HL-60 (cell line): ENCODE measurements around the gene TRABD.
A peak's percentile ranks its signal among the peaks of the same experiment; 100 is the strongest.

Source experiments
- DNase-seq, 2 experiments: peaks; one replicate each; pipeline ENCODE4 v3.0.0-alpha.2; 2010 to 2020; ENCODE audit warnings: low read depth in 1 of 2, low spot score in 1 of 2
- H3K27ac ChIP-seq: fragments of 250-450 bp; sonication (Bioruptor Pico); replicated peaks from 2 replicates; pipeline ENCODE4 v1.5.1; 2020; ENCODE audit warnings: mild to moderate bottlenecking, moderate library complexity
- H3K27me3 ChIP-seq: fragments of 250-450 bp; sonication (Bioruptor Pico); 2 replicates; pipeline ENCODE4 v1.5.1; 2021; ENCODE audit warnings: mild to moderate bottlenecking, moderate library complexity; ENCODE audit not compliant: insufficient read depth, poor library complexity, severe bottlenecking
- H3K4me3 ChIP-seq: replicated peaks from 2 replicates; pipeline ENCODE4 v1.5.1; 2011; ENCODE audit warnings: mild to moderate bottlenecking, control low read depth, low read length; ENCODE audit not compliant: insufficient read depth
- GABPA ChIP-seq: IDR thresholded peaks from 2 replicates; pipeline ENCODE4 v1.6.1; 2012; ENCODE audit warnings: low read depth
- POLR2AphosphoS5 ChIP-seq: IDR thresholded peaks from 2 replicates; pipeline ENCODE4 v1.6.1; 2012; ENCODE audit warnings: low read depth
- SPI1 ChIP-seq: IDR thresholded peaks from 2 replicates; pipeline ENCODE4 v1.6.1; 2012; ENCODE audit warnings: low read depth, mild to moderate bottlenecking, borderline replicate concordance
- TF ChIP-seq, protein P1 (sequence below): IDR thresholded peaks from 2 replicates; pipeline ENCODE4 v1.6.1; 2012; ENCODE audit warnings: low read depth; ENCODE audit not compliant: insufficient replicate concordance
- TF ChIP-seq, protein P2 (sequence below): IDR thresholded peaks from one replicate; pipeline ENCODE4 v1.5.1; 2011; ENCODE audit warnings: low read length, control low read depth, inconsistent platforms; ENCODE audit not compliant: insufficient read depth

Gene TRABD

DNA sequence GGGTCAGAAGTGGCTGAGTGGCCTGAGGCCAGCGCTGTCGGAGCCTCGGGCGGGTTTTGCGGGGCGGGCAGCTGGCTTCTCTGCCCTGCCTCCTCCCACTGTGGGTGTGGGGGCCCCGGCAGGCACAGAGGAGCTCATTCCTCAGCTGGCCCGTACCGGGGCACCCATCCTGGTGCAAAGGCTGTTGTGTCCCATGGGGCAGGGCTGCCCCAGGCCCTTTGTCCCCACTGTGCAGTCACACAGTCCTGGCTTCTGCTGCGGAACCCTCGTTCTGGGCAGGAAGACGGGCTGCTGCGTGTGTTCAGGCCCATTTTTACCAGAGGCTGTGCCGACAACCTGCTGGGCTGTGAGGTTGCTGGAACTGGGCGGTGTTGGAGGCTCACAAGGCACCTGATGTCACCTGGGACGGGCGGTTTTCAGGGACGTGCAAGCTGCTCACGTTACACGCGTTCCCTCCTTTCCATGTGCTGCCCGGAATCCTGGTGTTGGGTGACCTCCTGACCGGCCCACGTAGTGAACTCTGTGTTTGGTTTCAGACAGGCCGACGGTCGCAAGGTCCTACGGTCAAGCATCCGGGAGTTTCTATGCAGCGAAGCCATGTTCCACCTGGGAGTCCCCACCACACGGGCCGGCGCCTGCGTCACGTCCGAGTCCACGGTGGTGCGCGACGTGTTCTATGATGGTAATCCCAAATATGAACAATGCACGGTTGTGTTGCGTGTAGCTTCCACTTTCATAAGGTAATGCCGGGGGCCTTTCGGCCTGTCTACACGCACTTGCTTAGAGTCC lies 20.3 kb downstream of the TRABD start:
- H3K27ac ChIP-seq: no peak overlapping the region
- DNase-seq: no peak
- H3K4me3 ChIP-seq: no peak overlapping the region
- no peak for TF ChIP-seq POLR2AphosphoS5
- H3K27me3 ChIP-seq: no peaks in the 10 kb centered on the region

DNA sequence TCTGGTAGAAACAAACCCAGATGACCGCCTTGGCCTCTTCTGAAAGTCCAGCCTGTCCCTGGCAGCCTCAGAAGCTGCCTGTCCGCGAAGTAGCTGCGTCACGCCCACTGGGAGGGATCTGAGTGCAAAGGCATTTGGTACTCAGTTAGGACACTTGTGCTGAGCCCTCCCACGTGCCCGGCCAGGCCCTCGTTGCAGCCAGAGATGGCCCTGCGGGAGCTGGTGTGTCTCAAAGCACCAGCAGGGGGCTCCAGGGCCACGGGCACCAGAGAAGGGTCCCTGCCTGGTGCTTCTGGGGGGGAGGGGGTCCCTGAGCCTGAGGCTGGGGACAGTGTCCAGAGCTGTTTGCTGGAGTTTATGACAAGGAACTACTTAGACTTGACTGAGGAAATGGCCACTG lies 20.9 kb downstream of the TRABD start:
- TF ChIP-seq POLR2AphosphoS5: no peak
- TF ChIP-seq, protein P1, sequence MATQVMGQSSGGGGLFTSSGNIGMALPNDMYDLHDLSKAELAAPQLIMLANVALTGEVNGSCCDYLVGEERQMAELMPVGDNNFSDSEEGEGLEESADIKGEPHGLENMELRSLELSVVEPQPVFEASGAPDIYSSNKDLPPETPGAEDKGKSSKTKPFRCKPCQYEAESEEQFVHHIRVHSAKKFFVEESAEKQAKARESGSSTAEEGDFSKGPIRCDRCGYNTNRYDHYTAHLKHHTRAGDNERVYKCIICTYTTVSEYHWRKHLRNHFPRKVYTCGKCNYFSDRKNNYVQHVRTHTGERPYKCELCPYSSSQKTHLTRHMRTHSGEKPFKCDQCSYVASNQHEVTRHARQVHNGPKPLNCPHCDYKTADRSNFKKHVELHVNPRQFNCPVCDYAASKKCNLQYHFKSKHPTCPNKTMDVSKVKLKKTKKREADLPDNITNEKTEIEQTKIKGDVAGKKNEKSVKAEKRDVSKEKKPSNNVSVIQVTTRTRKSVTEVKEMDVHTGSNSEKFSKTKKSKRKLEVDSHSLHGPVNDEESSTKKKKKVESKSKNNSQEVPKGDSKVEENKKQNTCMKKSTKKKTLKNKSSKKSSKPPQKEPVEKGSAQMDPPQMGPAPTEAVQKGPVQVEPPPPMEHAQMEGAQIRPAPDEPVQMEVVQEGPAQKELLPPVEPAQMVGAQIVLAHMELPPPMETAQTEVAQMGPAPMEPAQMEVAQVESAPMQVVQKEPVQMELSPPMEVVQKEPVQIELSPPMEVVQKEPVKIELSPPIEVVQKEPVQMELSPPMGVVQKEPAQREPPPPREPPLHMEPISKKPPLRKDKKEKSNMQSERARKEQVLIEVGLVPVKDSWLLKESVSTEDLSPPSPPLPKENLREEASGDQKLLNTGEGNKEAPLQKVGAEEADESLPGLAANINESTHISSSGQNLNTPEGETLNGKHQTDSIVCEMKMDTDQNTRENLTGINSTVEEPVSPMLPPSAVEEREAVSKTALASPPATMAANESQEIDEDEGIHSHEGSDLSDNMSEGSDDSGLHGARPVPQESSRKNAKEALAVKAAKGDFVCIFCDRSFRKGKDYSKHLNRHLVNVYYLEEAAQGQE: no peak
- TF ChIP-seq SPI1: no peak
- no peak for TF ChIP-seq GABPA
- TF ChIP-seq, protein P2, sequence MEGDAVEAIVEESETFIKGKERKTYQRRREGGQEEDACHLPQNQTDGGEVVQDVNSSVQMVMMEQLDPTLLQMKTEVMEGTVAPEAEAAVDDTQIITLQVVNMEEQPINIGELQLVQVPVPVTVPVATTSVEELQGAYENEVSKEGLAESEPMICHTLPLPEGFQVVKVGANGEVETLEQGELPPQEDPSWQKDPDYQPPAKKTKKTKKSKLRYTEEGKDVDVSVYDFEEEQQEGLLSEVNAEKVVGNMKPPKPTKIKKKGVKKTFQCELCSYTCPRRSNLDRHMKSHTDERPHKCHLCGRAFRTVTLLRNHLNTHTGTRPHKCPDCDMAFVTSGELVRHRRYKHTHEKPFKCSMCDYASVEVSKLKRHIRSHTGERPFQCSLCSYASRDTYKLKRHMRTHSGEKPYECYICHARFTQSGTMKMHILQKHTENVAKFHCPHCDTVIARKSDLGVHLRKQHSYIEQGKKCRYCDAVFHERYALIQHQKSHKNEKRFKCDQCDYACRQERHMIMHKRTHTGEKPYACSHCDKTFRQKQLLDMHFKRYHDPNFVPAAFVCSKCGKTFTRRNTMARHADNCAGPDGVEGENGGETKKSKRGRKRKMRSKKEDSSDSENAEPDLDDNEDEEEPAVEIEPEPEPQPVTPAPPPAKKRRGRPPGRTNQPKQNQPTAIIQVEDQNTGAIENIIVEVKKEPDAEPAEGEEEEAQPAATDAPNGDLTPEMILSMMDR: no peak
- no peaks in the 10 kb centered on the region for H3K27me3 ChIP-seq
- H3K27ac ChIP-seq: no peak overlapping the region
- no peak overlapping the region for H3K4me3 ChIP-seq
- DNase-seq: no peak

DNA sequence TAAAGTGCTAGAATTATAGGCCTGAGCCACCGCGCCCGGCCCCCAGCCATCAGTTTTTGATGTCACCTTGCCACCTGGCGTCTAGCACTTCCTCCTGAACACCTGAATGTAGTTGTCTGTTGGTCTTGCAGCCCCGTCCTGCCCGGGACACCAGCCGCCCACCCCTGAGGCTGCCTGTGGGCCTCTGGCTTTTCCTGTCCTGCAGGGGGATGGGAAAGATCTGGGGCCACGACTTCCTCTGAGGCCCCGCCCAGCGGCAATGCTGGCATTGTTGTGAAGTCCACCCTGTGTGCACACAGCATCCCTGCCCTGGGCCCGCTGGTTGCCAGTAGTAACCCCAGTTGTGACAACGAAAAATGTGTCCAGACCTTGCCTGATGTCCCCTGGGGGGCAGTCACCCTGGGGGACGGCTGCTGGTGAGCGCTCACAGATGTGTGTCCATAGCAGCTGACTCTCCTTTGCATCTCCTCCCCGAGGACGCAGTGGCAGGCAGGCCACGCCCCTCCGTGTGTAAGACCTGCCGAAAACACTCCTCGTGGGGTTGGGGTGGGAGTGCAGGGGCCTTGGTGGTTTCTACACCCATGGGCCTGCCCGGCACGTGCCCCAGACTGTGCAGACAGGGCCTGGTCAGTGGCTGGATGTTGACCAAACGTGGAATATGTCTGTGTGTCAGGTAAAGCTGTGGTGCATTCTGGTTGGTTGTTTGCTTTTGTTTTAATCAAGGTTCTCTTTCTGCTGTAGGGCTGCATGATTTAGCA lies 21.8 kb downstream of the TRABD start:
- Histone ChIP-seq H3K4me3 (no peak overlapping the region), H3K27me3 (no peaks in the 10 kb centered on the region), H3K27ac (peak overlapping the region; percentile 16; the same call in 1 of the 2 replicates)
- no peak for DNase-seq
- TF ChIP-seq SPI1: no peak
- TF ChIP-seq, protein P2: no peak
- TF ChIP-seq POLR2AphosphoS5: no peak
- TF ChIP-seq, protein P1: no peak
- no peak for TF ChIP-seq GABPA

DNA sequence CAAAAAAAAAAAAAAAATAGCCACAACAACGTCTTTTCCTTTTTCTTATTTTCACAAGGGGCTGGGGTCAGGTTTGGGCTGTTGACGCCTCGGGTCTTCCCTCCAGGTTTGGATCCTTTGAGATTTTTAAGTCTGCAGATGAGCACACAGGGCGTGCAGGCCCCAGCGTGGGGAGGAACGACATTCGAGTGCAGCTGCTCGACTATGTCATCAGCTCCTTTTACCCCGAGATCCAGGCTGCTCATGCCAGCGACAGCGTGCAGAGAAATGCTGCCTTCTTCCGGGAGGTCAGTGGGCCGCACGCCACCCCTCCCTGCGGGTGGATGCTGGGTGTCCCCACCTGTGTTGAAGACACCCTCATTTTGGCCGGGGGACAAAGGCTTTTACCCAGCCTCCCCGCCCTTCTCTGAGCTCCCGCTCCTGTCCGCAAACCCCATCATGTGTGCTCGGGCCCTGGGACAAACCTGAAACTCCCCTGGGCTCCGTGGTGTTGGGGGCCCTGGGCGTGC lies 22.8 kb downstream of the TRABD start:
- DNase-seq: no peak
- Histone ChIP-seq H3K27ac (no peak overlapping the region), H3K27me3 (no peaks in the 10 kb centered on the region), H3K4me3 (no peak overlapping the region)
- TF ChIP-seq, protein P2: no peak
- no peak for TF ChIP-seq GABPA
- TF ChIP-seq POLR2AphosphoS5: peak; percentile 21; the same call in 1 of the 2 replicates
